Measurements from ENCODE around the gene SLC4A7. TPM values are rescaled to one million over a fixed set of nuclear protein-coding genes. Genes with fewer than 3 reads are reported as not detected.

SLC4A7 gene
- total RNA-seq, 1 donor from 2014 or later, result 28.6 TPM

DNA sequence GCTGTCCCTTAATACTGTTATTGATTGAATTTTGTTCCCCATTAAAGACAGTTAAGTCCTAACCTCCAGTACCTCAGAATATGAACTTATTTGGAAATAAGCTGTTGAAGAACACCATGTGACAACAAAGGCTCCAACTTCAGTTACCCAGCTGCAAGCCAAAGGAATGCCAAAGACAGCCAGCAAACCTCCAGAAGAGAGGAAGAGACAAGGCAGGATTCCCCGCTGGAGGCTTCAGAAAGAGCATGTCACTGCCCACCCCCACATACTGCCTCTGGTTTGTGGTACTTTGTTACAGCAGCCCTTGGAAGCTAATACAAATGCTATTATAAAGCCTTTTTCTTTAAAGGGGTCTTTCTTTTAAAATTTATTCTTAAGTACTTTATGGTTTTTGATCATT, 96.6 kb downstream of the SLC4A7 start:
- no peak for DNase-seq (ENCODE audit: low read depth)
- Histone ChIP-seq H3K36me3 (ENCODE audit: control insufficient read depth, insufficient read depth, low read length) (no peaks in the 10 kb centered on the region), H3K27me3 (ENCODE audit: control insufficient read depth, insufficient read depth, low read length) (no peaks in the 10 kb centered on the region), H3K4me3 (ENCODE audit: low read depth, low read length) (no peak overlapping the region)
- TF ChIP-seq CTCF (IDR thresholded peaks at IDR 0.05; ENCODE audit: insufficient read depth, low read length, poor library complexity, severe bottlenecking), result no peak

DNA sequence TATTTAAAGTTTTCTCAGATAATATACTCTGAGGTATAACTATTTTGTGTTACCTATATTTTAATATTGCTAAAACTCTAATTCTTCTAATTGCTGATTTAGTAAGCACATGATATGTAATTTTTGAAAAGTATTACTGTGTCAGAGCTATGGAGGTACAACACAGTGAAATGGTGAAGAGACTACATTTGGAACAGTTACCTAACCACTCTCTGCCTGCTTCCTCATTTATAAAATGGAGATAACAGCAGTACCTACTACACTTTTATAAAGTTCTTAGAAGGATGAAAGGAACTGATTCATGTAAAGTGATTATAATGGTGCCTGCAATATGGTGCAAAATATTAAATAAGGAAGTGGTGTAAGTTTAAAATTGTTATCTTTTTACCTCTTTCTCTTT, 98.7 kb downstream of the SLC4A7 start:
- H3K36me3 ChIP-seq (ENCODE audit: control insufficient read depth, insufficient read depth, low read length), result no peaks in the 10 kb centered on the region
- DNase-seq (ENCODE audit: low read depth), result no peak

DNA sequence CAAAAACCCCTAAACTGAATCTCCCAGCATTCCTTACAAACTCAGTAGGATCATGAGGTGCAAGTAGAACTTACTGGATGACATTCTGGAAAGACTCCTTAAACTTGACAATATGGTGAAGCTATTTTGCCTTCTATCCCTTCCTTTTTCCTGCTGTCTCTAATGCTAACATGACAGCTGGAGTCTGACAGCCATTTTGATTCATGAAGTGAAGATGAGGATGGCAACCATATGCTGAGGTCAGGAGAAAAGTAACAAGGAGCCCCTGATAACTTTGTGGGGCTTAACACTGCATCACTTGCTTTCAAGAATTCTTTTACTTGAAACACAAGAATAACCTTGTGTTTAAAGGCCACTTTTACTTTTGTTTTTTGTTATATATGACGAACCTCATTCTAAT, 100.0 kb downstream of the SLC4A7 start:
- no peaks in the 10 kb centered on the region for H3K36me3 ChIP-seq (ENCODE audit: control insufficient read depth, insufficient read depth, low read length)
- no peak for DNase-seq (ENCODE audit: low read depth)

More for the DNA sequence above, 98.7 kb downstream of the SLC4A7 start:
- no peaks in the 10 kb centered on the region for H3K27me3 ChIP-seq (ENCODE audit: control insufficient read depth, insufficient read depth, low read length)
- no peak overlapping the region for H3K4me3 ChIP-seq (ENCODE audit: low read depth, low read length)
- no peak for TF ChIP-seq CTCF (IDR thresholded peaks at IDR 0.05; ENCODE audit: insufficient read depth, low read length, poor library complexity, severe bottlenecking)

GRCh38 chr3:27380433-27381357, 103.5 kb downstream of the SLC4A7 start:
- TF ChIP-seq CTCF (IDR thresholded peaks at IDR 0.05; ENCODE audit: insufficient read depth, low read length, poor library complexity, severe bottlenecking), result no peak
- Histone ChIP-seq H3K36me3 (ENCODE audit: control insufficient read depth, insufficient read depth, low read length) (no peaks in the 10 kb centered on the region), H3K27me3 (ENCODE audit: control insufficient read depth, insufficient read depth, low read length) (no peaks in the 10 kb centered on the region), H3K4me3 (ENCODE audit: low read depth, low read length) (no peak overlapping the region)
- DNase-seq (ENCODE audit: low read depth), result no peak

More for the DNA sequence above, 100.0 kb downstream of the SLC4A7 start:
- TF ChIP-seq CTCF (IDR thresholded peaks at IDR 0.05; ENCODE audit: insufficient read depth, low read length, poor library complexity, severe bottlenecking), result no peak
- no peaks in the 10 kb centered on the region for H3K27me3 ChIP-seq (ENCODE audit: control insufficient read depth, insufficient read depth, low read length)
- H3K4me3 ChIP-seq (ENCODE audit: low read depth, low read length), result no peak overlapping the region

GRCh38 chr3:27378331-27378730, 105.9 kb downstream of the SLC4A7 start:
- TF ChIP-seq CTCF (IDR thresholded peaks at IDR 0.05; ENCODE audit: insufficient read depth, low read length, poor library complexity, severe bottlenecking), result no peak
- no peaks in the 10 kb centered on the region for H3K36me3 ChIP-seq (ENCODE audit: control insufficient read depth, insufficient read depth, low read length)
- no peaks in the 10 kb centered on the region for H3K27me3 ChIP-seq (ENCODE audit: control insufficient read depth, insufficient read depth, low read length)
- no peak overlapping the region for H3K4me3 ChIP-seq (ENCODE audit: low read depth, low read length)
- DNase-seq (ENCODE audit: low read depth), result no peak

Data from kidney epithelial cell (primary cell).